ENCODE measurements around the gene MSI2.

The MSI2 gene

DNA sequence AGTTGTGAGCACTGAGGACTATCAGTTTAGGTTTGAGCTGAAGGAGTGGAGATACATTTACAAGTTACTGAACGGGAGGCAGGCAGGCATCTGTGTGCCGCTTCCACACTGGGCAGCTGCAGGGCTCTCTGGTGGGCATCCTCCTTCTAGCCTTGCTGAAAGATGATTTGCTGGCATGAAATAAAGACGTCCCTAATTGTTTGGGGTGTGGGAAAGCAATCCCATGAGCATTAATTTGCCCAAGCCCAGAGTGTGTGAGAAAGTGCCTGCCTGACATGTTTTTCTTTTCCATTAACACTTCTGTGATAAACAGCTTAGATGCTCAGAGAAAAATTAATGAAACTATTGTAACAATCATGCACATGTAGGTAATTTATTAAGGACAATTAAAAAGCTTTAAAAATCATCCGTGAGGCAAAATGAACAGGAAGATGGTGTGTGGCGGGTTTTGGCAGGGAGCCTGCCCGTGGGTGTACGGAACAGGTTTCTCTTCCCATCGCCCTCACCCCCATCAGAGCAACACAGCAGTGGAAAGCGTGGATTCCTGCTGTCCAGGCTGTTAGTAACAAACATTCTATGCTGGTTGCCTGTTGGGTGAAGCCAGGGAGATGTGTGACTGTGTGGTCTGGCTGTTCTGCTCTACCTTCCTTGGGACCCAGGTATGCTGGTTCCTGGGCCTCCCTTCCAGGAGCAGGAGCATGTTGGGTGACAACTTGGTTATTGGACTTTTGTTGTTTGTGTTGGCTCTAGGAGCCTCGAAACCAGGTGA, 191.9 kb downstream of the MSI2 start:
- TF ChIP-seq CSDC2 (CRISPR knock-in tag; IDR thresholded peaks at IDR 0.05) (no peak), GLIS3 (CRISPR knock-in tag; IDR thresholded peaks at IDR 0.05) (no peak), RARB (CRISPR knock-in tag; IDR thresholded peaks at IDR 0.05) (no peak), ZFP3 (CRISPR knock-in tag; IDR thresholded peaks at IDR 0.05) (no peak), TCF4 (CRISPR knock-in tag; IDR thresholded peaks at IDR 0.05; ENCODE audit: borderline replicate concordance) (no peak), ISL1 (CRISPR knock-in tag; IDR thresholded peaks at IDR 0.05) (no peak), ZNF8 (CRISPR knock-in tag; IDR thresholded peaks at IDR 0.05) (no peak), ESRRG (CRISPR knock-in tag; IDR thresholded peaks at IDR 0.05) (no peak), ZNF565 (CRISPR knock-in tag; conservative IDR thresholded peaks at IDR 0.05; ENCODE audit: low read depth) (no peak)
- TF ChIP-seq, protein P1, sequence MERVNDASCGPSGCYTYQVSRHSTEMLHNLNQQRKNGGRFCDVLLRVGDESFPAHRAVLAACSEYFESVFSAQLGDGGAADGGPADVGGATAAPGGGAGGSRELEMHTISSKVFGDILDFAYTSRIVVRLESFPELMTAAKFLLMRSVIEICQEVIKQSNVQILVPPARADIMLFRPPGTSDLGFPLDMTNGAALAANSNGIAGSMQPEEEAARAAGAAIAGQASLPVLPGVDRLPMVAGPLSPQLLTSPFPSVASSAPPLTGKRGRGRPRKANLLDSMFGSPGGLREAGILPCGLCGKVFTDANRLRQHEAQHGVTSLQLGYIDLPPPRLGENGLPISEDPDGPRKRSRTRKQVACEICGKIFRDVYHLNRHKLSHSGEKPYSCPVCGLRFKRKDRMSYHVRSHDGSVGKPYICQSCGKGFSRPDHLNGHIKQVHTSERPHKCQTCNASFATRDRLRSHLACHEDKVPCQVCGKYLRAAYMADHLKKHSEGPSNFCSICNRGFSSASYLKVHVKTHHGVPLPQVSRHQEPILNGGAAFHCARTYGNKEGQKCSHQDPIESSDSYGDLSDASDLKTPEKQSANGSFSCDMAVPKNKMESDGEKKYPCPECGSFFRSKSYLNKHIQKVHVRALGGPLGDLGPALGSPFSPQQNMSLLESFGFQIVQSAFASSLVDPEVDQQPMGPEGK (CRISPR knock-in tag; IDR thresholded peaks at IDR 0.05; ENCODE audit: borderline replicate concordance) = no peak
- TF ChIP-seq, protein P2, sequence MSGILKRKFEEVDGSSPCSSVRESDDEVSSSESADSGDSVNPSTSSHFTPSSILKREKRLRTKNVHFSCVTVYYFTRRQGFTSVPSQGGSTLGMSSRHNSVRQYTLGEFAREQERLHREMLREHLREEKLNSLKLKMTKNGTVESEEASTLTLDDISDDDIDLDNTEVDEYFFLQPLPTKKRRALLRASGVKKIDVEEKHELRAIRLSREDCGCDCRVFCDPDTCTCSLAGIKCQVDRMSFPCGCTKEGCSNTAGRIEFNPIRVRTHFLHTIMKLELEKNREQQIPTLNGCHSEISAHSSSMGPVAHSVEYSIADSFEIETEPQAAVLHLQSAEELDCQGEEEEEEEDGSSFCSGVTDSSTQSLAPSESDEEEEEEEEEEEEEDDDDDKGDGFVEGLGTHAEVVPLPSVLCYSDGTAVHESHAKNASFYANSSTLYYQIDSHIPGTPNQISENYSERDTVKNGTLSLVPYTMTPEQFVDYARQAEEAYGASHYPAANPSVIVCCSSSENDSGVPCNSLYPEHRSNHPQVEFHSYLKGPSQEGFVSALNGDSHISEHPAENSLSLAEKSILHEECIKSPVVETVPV (CRISPR knock-in tag; IDR thresholded peaks at IDR 0.05) = no peak
- ATAC-seq = no peak

DNA sequence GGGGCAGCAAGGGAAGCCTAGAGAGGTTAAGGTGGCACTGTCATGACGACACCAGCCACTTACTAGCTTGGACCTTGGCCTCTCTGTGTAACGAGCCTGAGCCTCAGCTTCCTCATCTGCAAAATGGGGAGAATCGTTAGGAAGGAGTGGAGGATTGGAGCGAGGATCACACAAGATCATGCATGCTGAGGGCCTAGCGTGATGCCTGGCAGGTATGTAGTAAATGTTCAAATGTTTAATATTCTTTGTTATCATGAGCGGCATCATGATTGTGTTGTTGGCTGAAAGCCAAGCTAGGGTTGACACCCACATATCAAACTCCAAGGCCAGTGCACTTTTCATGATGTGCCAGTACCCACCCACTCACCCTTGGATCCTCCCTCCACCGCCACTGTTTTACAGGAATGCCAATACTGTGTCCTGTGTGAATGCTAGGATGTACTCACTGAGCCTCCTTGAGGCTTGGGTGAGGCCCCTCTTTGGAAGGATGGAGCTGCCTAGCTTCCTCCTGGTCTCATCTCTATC, 192.5 kb downstream of the MSI2 start:
- no peak for ATAC-seq
- TF ChIP-seq, protein P2 (CRISPR knock-in tag; IDR thresholded peaks at IDR 0.05) = no peak
- no peak for TF ChIP-seq ZNF8 (CRISPR knock-in tag; IDR thresholded peaks at IDR 0.05)
- TF ChIP-seq, protein P3, sequence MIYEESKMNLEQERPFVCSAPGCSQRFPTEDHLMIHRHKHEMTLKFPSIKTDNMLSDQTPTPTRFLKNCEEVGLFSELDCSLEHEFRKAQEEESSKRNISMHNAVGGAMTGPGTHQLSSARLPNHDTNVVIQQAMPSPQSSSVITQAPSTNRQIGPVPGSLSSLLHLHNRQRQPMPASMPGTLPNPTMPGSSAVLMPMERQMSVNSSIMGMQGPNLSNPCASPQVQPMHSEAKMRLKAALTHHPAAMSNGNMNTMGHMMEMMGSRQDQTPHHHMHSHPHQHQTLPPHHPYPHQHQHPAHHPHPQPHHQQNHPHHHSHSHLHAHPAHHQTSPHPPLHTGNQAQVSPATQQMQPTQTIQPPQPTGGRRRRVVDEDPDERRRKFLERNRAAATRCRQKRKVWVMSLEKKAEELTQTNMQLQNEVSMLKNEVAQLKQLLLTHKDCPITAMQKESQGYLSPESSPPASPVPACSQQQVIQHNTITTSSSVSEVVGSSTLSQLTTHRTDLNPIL (CRISPR knock-in tag; IDR thresholded peaks at IDR 0.05; ENCODE audit: low read depth) = no peak
- no peak for TF ChIP-seq PPARA (CRISPR knock-in tag; IDR thresholded peaks at IDR 0.05; ENCODE audit: borderline replicate concordance)
- TF ChIP-seq ESRRG (CRISPR knock-in tag; IDR thresholded peaks at IDR 0.05) = no peak
- TF ChIP-seq ARNTL (CRISPR knock-in tag; IDR thresholded peaks at IDR 0.05; ENCODE audit: borderline replicate concordance, low read depth) = no peak
- no peak for TF ChIP-seq RARB (CRISPR knock-in tag; IDR thresholded peaks at IDR 0.05)
- no peak for TF ChIP-seq CSDC2 (CRISPR knock-in tag; IDR thresholded peaks at IDR 0.05)
- TF ChIP-seq GLIS3 (CRISPR knock-in tag; IDR thresholded peaks at IDR 0.05) = no peak
- no peak for TF ChIP-seq TCF4 (CRISPR knock-in tag; IDR thresholded peaks at IDR 0.05; ENCODE audit: borderline replicate concordance)
- no peak for TF ChIP-seq TOX (CRISPR knock-in tag; IDR thresholded peaks at IDR 0.05; ENCODE audit: borderline replicate concordance)
- TF ChIP-seq SNAI2 (CRISPR knock-in tag; IDR thresholded peaks at IDR 0.05) = no peak
- TF ChIP-seq OSR1 (CRISPR knock-in tag; IDR thresholded peaks at IDR 0.05) = no peak
- no peak for TF ChIP-seq BACH2 (CRISPR knock-in tag; IDR thresholded peaks at IDR 0.05; ENCODE audit: borderline replicate concordance)

DNA sequence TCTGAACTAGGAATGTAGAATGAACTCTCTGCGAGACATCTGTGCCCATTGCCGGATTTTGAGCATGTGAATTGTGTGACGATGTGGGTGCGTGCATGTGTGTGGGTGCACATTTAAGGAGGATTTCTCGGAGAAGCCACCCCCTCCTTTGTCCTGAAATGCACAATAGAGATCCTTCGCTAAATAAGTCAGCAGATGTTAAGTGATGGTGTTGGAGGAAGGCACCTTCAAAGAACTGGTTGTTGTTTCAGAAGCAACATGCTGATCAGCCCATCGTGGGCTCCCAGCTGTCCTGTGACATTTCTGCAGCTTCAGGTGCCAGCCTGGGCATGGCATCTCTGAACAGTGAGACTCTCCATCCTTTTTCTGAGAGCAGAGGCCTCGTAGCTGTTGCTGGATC, 194.9 kb downstream of the MSI2 start:
- TF ChIP-seq CSDC2 (CRISPR knock-in tag; IDR thresholded peaks at IDR 0.05) (no peak), ISL1 (CRISPR knock-in tag; IDR thresholded peaks at IDR 0.05) (no peak), PPARA (CRISPR knock-in tag; IDR thresholded peaks at IDR 0.05; ENCODE audit: borderline replicate concordance) (no peak), GLIS3 (CRISPR knock-in tag; IDR thresholded peaks at IDR 0.05) (no peak), ZNF8 (CRISPR knock-in tag; IDR thresholded peaks at IDR 0.05) (no peak)
- TF ChIP-seq, protein P1 (CRISPR knock-in tag; IDR thresholded peaks at IDR 0.05; ENCODE audit: borderline replicate concordance) = no peak
- no peak for ATAC-seq
